ENCODE data around the gene ZDHHC21.

The ZDHHC21 gene

GRCh38 chr9:14731294-14731981, 38.2 kb upstream of the ZDHHC21 start:
- Histone ChIP-seq H3K79me2 (ENCODE audit: insufficient read depth, low read length) (no peaks in the 10 kb centered on the region), H3K9ac (ENCODE audit: low read length) (no peak overlapping the region), H3K4me3 (ENCODE audit: insufficient read depth, low read length, poor library complexity, severe bottlenecking) (no peak overlapping the region), H4K20me1 (ENCODE audit: low read depth, low read length) (no peaks in the 10 kb centered on the region), H3K9me3 (ENCODE audit: insufficient read depth, low read length) (no peaks in the 10 kb centered on the region), H3K27me3 (ENCODE audit: low read length) (no peaks in the 10 kb centered on the region), H2AFZ (ENCODE audit: low read depth, low read length, severe bottlenecking) (no peak overlapping the region), H3K4me2 (ENCODE audit: low read depth, low read length, poor library complexity, severe bottlenecking) (no peak overlapping the region), H3F3A (ENCODE audit: insufficient read depth) (no peaks in the 10 kb centered on the region), H3K9me2 (replicated peaks; ENCODE audit: insufficient read depth, low read length) (no peaks in the 10 kb centered on the region), H3K27ac (ENCODE audit: low read depth, low read length) (no peak overlapping the region), H3K36me3 (ENCODE audit: low read length) (no peaks in the 10 kb centered on the region)
- no peak for TF ChIP-seq EZH2phosphoT487 (conservative IDR thresholded peaks at IDR 0.05; ENCODE audit: low read length)
- no peak for TF ChIP-seq CTCF (IDR thresholded peaks at IDR 0.05; ENCODE audit: insufficient read depth, low read length, poor library complexity, severe bottlenecking)

- Histone ChIP-seq H3K36me3 (ENCODE audit: low read length) (no peaks in the 10 kb centered on the region), H3K27me3 (ENCODE audit: low read length) (no peaks in the 10 kb centered on the region)
These were observed 37.2 kb upstream of the ZDHHC21 start for GRCh38 chr9:14730461-14730898.

GRCh38 chr9:14723301-14723700, 30.1 kb upstream of the ZDHHC21 start:
- Histone ChIP-seq H3K4me3 (ENCODE audit: insufficient read depth, low read length, poor library complexity, severe bottlenecking) (no peak overlapping the region), H4K20me1 (ENCODE audit: low read depth, low read length) (no peaks in the 10 kb centered on the region), H2AFZ (ENCODE audit: low read depth, low read length, severe bottlenecking) (no peak overlapping the region), H3K9me3 (ENCODE audit: insufficient read depth, low read length) (no peaks in the 10 kb centered on the region), H3K4me2 (ENCODE audit: low read depth, low read length, poor library complexity, severe bottlenecking) (no peak overlapping the region), H3K79me2 (ENCODE audit: insufficient read depth, low read length) (no peaks in the 10 kb centered on the region), H3K36me3 (ENCODE audit: low read length) (no peaks in the 10 kb centered on the region), H3K27me3 (ENCODE audit: low read length) (no peaks in the 10 kb centered on the region), H3K9me2 (replicated peaks; ENCODE audit: insufficient read depth, low read length) (no peaks in the 10 kb centered on the region), H3K9ac (ENCODE audit: low read length) (no peak overlapping the region), H3K27ac (ENCODE audit: low read depth, low read length) (no peak overlapping the region), H3F3A (ENCODE audit: insufficient read depth) (no peaks in the 10 kb centered on the region)
- no peak for TF ChIP-seq EZH2phosphoT487 (conservative IDR thresholded peaks at IDR 0.05; ENCODE audit: low read length)
- no peak for TF ChIP-seq CTCF (IDR thresholded peaks at IDR 0.05; ENCODE audit: insufficient read depth, low read length, poor library complexity, severe bottlenecking)

More at GRCh38 chr9:14730461-14730898, 37.2 kb upstream of the ZDHHC21 start:
- Histone ChIP-seq H2AFZ (ENCODE audit: low read depth, low read length, severe bottlenecking) (no peak overlapping the region), H3K9me2 (replicated peaks; ENCODE audit: insufficient read depth, low read length) (no peaks in the 10 kb centered on the region), H3K9ac (ENCODE audit: low read length) (no peak overlapping the region), H3K4me3 (ENCODE audit: insufficient read depth, low read length, poor library complexity, severe bottlenecking) (no peak overlapping the region), H3K9me3 (ENCODE audit: insufficient read depth, low read length) (no peaks in the 10 kb centered on the region), H3K27ac (ENCODE audit: low read depth, low read length) (no peak overlapping the region), H3F3A (ENCODE audit: insufficient read depth) (no peaks in the 10 kb centered on the region), H3K4me2 (ENCODE audit: low read depth, low read length, poor library complexity, severe bottlenecking) (no peak overlapping the region), H4K20me1 (ENCODE audit: low read depth, low read length) (no peaks in the 10 kb centered on the region), H3K79me2 (ENCODE audit: insufficient read depth, low read length) (no peaks in the 10 kb centered on the region)
- TF ChIP-seq EZH2phosphoT487 (conservative IDR thresholded peaks at IDR 0.05; ENCODE audit: low read length) (no peak), CTCF (IDR thresholded peaks at IDR 0.05; ENCODE audit: insufficient read depth, low read length, poor library complexity, severe bottlenecking) (no peak)
